ENCODE measurements around the gene SLFN5.
"Not testable (repeated sequence)": the region's sequence is repeated elsewhere in the genome, so short reads cannot be mapped to it uniquely, and the experiment has no call there.

The SLFN5 gene

GRCh38 chr17:35294756-35295155 lies 51.9 kb downstream of the SLFN5 start:
- DNase-seq: no peak

DNA sequence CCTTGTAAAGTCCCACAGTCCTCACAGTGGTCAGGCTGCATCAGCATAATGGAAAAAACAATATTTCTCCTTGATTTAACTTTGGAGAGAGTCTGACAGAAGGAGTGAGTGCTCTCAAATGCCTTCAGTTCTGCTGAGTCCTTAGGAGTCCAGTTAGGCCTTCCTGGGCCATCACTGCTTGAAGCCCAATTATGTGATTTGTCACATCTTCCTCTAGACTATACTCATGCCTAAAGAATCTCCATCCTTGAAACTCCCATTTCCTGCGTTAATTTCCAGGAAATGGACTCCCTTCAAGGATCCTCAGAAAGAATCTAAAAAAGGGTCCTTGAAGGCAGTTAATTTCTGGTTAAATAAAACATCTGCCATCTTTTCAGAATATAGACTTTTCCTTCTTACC lies 52.8 kb downstream of the SLFN5 start:
- DNase-seq: no peak

GRCh38 chr17:35297666-35298065 lies 54.8 kb downstream of the SLFN5 start:
- no peak for DNase-seq

GRCh38 chr17:35298639-35299038 lies 55.8 kb downstream of the SLFN5 start:
- no peak for DNase-seq

GRCh38 chr17:35299135-35299534 lies 56.3 kb downstream of the SLFN5 start:
- DNase-seq: no peak

- DNase-seq: not testable (repeated sequence)
These were observed 66.5 kb downstream of the SLFN5 start for GRCh38 chr17:35309345-35309744.

DNA sequence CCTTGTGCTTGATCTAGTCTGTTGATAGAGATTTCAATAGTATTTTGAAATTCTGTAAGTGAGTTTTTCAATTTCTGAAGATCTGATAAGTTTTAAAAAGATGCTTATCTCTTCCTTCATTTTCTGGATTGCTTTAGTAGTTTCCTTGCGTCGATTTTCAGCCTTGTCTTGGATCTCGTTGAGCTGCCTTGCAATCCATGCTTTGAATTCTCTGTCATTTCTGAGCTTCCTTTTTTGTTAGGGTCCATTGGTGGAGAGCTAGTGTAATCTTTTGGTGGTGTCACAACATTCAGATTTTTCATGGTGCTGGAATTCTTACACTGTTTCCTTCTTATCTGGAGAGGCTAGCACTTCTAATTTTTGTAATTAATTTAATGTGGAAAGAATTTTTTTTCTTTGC lies 69.5 kb downstream of the SLFN5 start:
- no peak for DNase-seq

DNA sequence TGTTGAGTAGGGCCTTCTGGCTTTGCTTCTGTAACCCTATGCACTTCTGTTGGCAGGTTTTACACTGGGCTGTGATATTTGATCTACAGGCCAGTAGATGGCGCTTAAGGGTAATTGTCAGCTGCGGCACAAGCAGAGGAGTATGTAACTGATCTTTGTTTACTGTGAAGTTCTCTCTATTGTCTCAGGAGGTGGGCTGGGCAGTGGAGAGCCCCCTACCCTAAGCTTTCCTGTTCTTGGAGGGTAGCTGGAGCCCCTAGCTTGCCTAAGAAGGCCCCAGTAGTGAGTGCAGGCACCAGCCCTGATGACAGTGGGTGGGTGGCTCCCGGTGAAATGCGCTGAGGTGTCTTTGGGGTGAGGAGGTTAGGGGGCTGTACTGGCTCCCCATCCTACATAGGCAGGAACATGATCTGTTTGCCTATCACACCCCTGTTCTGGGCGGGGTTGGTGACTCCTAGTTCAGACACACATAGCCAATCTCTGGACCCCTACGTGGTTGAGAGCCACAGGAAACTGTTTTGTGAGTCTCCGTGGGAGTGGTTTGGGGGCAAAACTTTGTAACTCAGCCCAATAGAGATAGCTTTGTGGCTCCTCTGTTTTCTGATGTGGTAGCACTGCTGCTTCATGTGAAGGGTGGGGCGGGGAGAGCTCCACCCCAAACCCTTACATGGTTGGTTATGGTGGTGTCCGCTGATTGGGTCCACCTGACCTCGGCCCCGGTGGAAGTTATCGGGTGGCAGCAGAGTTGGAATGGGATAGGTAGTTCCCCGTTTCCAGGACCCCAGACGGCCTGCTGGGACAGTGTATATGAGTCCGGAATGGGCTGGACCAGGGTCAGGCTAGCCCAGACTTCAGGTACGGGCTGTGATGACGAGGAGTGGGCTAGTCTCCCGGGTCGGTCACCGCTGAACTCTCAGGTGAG lies 70.2 kb downstream of the SLFN5 start:
- DNase-seq: peak; percentile 80

DNA sequence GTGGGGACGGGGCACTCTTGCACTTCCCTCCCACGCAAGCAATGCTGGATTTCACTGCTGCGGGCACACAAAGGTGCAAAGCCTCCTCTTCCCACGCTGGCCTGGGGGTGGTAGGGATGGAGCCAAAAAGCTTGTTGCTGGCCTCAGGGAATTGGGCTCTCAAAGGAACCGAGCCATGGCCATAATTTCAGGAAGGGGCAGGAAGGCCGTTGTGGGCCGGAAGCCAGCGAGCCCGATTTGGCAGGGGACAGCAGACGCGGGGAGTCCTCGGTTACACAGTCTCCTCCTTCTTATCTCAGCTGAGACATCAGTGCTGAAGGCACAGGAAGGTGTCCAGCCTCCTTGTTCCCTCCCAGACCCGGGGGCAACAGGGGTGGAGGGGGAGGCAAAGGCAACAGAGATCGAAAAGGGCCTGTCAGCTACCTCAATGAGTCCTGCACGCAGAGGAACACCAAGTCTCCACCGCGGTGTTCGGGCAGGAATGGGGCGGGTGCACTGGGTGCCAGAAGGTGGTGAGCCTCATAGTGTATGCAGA lies 71.1 kb downstream of the SLFN5 start:
- peak; percentile 60 for DNase-seq

- no peak for DNase-seq
These were observed 71.7 kb downstream of the SLFN5 start for GRCh38 chr17:35314415-35315216.

DNA sequence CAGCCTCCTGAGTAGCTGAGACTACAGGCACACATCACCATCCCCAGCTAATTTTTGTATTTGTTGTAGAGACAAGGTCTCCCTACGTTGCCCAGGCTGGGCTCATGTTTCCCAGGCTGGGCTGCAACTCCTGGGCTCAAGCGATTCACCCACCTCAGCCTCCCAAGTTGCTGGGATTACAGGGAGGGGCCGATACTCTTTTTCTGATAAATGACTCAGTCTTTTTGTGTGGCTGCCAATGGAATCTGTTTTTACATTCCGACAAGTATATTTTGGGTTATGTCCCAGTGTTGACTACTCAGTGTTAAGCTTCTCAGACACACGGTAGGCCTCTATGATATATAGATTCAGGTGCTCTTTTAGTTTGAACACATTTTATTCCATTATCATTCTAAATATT lies 72.4 kb downstream of the SLFN5 start:
- DNase-seq: no peak

DNA sequence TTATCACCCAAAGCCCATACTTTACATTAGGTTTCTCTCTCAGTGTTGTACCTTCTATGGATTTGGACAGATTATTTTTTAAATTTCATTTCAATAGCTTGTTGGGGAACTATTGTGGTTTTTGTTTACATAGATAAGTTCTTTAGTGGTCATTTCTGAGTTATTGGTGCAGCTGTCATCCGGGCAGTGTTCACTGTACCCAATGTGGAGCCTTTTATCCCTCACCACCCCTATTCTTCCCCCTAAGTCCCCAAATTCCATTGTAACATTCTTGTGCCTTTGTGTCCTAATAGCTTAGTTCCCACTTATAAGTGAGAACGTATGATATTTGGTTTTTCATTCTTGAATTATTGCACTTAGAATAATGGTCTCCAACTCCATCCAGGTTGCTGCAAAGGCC lies 73.1 kb downstream of the SLFN5 start:
- DNase-seq: no peak

DNA sequence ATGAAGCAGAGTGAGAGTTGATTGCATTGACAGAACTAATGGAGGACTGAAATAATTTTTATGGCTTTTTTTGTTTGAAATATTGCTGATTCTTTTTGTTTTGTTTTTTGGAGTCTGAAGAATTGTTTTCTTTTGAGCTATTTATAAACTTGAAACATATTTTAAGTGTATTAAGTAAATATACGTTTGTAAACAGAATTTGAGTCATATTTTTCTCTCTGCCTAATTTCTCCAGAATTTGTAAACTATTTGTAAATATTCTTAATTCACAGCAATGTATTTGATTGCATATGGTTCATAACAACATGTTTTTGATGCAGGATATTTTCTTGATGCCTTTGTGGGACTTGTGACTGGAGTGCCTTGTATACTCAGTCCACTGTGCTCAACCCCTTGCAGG lies 79.9 kb downstream of the SLFN5 start:
- no peak for DNase-seq

All from islet precursor cell (in vitro differentiated cells).